Spinal cord (tissue), 10 donors: ENCODE measurements around the gene SZT2. TPM values are rescaled to one million over a fixed set of nuclear protein-coding genes. Genes with fewer than 3 reads are reported as not detected.

Experiments
- DNase-seq, 6 donors: peaks; one replicate each; pipeline versions ENCODE4 v3.0.0 to v3.0.0-alpha.2; 2013 to 2015; ENCODE audit warnings: low spot score in 6 of 6, low read depth in 4 of 6
- H3K27ac ChIP-seq: one replicate; pipeline ENCODE4 v1.5.1; 2013; ENCODE audit warnings: low read depth, low read length, control low read depth
- H3K27me3 ChIP-seq: one replicate; pipeline ENCODE4 v1.6.1; 2013; ENCODE audit warnings: low read length; ENCODE audit not compliant: control insufficient read depth, insufficient read depth
- H3K36me3 ChIP-seq: one replicate; pipeline ENCODE4 v1.6.1; 2013; ENCODE audit warnings: low read length; ENCODE audit not compliant: control insufficient read depth, insufficient read depth
- H3K4me1 ChIP-seq: one replicate; pipeline ENCODE4 v1.6.1; 2013; ENCODE audit warnings: low read length; ENCODE audit not compliant: control insufficient read depth, insufficient read depth
- H3K4me3 ChIP-seq: one replicate; pipeline ENCODE4 v1.5.1; 2013; ENCODE audit warnings: low read depth, low read length, control low read depth
- H3K9me3 ChIP-seq: one replicate; pipeline ENCODE4 v1.6.1; 2013; ENCODE audit warnings: low read length; ENCODE audit not compliant: control insufficient read depth, insufficient read depth
- WGBS: methylation state at CpG from one replicate; pipeline ENCODE4 v1.1.5; 2013; ENCODE audit warnings: missing lambda C conversion rate; ENCODE audit not compliant: insufficient coverage; 5-methylcytosine and 5-hydroxymethylcytosine counted together
- polyA plus RNA-seq, 2 donors: library from polyadenylated mRNA; unstranded; fragments of 120-200 nt; gene quantifications; one replicate each; pipeline ENCODE4 v1.2.1, GENCODE V29; 2013; ENCODE audit not compliant: insufficient read length in 2 of 2
- total RNA-seq, 2 donors: library from RNA; depleted of rRNA in 1 of 2; stranded (reverse); fragments of 120-200 nt in 1 of 2; fragments of >200 nt in 1 of 2; gene quantifications; one replicate each; pipeline versions ENCODE4 v1.2.3 to v1.2.4, GENCODE V29; 2013 to 2014
- donor health status: healthy.

The SZT2 gene
- total and polyA plus RNA-seq, 4 donors = 23.1 to 37.8 (median 27.7) TPM

- WGBS = 91% methylated on average over 11 of the region's 13 CpGs
- Histone ChIP-seq H3K9me3 (no peaks in the 10 kb centered on the region), H3K27ac (no peak overlapping the region), H3K27me3 (no peaks in the 10 kb centered on the region), H3K4me3 (no peak overlapping the region), H3K4me1 (peaks cover 6% of the 10 kb centered on the region), H3K36me3 (peaks cover 95% of the 10 kb centered on the region)
- DNase-seq = no peak
These were observed 54.6 kb downstream of the SZT2 start for GRCh38 chr1:43444151-43444828.

GRCh38 chr1:43444836-43445235, 55.1 kb downstream of the SZT2 start:
- peak in 1 of 6 donors; percentile 24 for DNase-seq
- H3K27ac ChIP-seq = no peak overlapping the region
- H3K27me3 ChIP-seq = no peaks in the 10 kb centered on the region
- H3K4me1 ChIP-seq = peaks cover 6% of the 10 kb centered on the region
- no peak overlapping the region for H3K4me3 ChIP-seq
- H3K36me3 ChIP-seq = peaks cover 95% of the 10 kb centered on the region
- WGBS = no CpG with 5 or more reads among the region's 1 CpG
- no peaks in the 10 kb centered on the region for H3K9me3 ChIP-seq

GRCh38 chr1:43445606-43446387, 56.1 kb downstream of the SZT2 start:
- no peak for DNase-seq
- Histone ChIP-seq H3K4me1 (peaks cover 6% of the 10 kb centered on the region), H3K36me3 (peaks cover 95% of the 10 kb centered on the region), H3K27me3 (no peaks in the 10 kb centered on the region), H3K9me3 (no peaks in the 10 kb centered on the region), H3K4me3 (no peak overlapping the region), H3K27ac (no peak overlapping the region)
- WGBS = 96% methylated on average over 6 of the region's 10 CpGs

GRCh38 chr1:43446388-43446740, 56.7 kb downstream of the SZT2 start:
- no peaks in the 10 kb centered on the region for H3K9me3 ChIP-seq
- no peak for DNase-seq
- peaks cover 95% of the 10 kb centered on the region for H3K36me3 ChIP-seq
- WGBS = 95% methylated on average over 4 of the region's 4 CpGs
- H3K27ac ChIP-seq = no peak overlapping the region
- H3K27me3 ChIP-seq = no peaks in the 10 kb centered on the region
- no peak overlapping the region for H3K4me3 ChIP-seq
- peaks cover 6% of the 10 kb centered on the region for H3K4me1 ChIP-seq

- WGBS = 94% methylated on average over 16 of the region's 19 CpGs
- Histone ChIP-seq H3K36me3 (peaks cover 95% of the 10 kb centered on the region), H3K4me3 (no peak overlapping the region), H3K9me3 (no peaks in the 10 kb centered on the region), H3K27ac (no peak overlapping the region), H3K27me3 (no peaks in the 10 kb centered on the region), H3K4me1 (peaks cover 12% of the 10 kb centered on the region)
- DNase-seq = no peak
These were observed 57.5 kb downstream of the SZT2 start for GRCh38 chr1:43446881-43447835.

- Histone ChIP-seq H3K27me3 (no peaks in the 10 kb centered on the region), H3K9me3 (no peaks in the 10 kb centered on the region), H3K4me3 (no peak overlapping the region), H3K36me3 (peaks cover 90% of the 10 kb centered on the region), H3K4me1 (peaks cover 22% of the 10 kb centered on the region), H3K27ac (peak overlapping the region; percentile 4)
- 66% methylated on average over 25 of the region's 25 CpGs for WGBS
- peak in 1 of 6 donors; percentile 58 for DNase-seq
These were observed 58.4 kb downstream of the SZT2 start for GRCh38 chr1:43447891-43448708.

- Histone ChIP-seq H3K9me3 (no peaks in the 10 kb centered on the region), H3K36me3 (peaks cover 80% of the 10 kb centered on the region), H3K27ac (no peak overlapping the region), H3K27me3 (no peaks in the 10 kb centered on the region), H3K4me1 (peaks cover 27% of the 10 kb centered on the region), H3K4me3 (no peak overlapping the region)
- no peak for DNase-seq
- 95% methylated on average over 11 of the region's 11 CpGs for WGBS
These were observed 59.4 kb downstream of the SZT2 start for GRCh38 chr1:43448955-43449707.

- Histone ChIP-seq H3K4me1 (peaks cover 31% of the 10 kb centered on the region), H3K9me3 (no peaks in the 10 kb centered on the region), H3K4me3 (no peak overlapping the region), H3K27ac (no peak overlapping the region), H3K36me3 (peaks cover 75% of the 10 kb centered on the region), H3K27me3 (no peaks in the 10 kb centered on the region)
- no peak for DNase-seq
- WGBS = 85% methylated on average over 3 of the region's 5 CpGs
These were observed 60.0 kb downstream of the SZT2 start for GRCh38 chr1:43449708-43450069.
